Measurements from ENCODE around the gene CDK6. TPM values are rescaled to one million over a fixed set of nuclear protein-coding genes. Genes with fewer than 3 reads are reported as not detected.

Gene CDK6
- 10.7 to 16.2 TPM (median 12.3 TPM) in 5 replicates for total RNA-seq (2022; extraction: Qiagen RNA extraction)

DNA sequence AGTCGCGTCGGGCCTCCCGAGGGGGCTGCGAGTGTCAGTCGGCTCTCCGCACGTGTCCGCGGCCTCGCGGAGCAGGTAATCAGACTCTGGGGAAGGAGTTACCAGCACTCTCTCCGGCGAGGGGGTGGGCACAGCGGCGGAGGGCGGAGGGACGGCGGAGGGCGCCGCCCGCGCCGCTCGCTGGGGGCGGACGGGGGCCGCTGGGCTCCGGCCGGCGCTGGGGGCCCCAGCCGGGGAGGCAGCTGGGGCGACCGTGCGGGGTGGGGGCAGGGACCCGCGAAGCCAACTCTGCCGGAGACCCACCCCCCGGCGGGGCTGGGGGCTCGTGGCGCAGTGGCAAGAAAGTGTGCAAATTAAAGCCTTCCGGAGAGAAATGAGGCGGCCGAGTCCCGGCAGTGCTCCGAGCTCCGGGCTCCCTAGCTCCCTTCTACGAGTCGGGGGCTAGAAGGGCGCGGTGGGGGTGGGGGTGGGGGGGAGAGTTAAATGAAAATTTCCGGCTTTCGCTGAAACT, at the start of gene CDK6:
CDK6 (minus strand) TSS at position 85 of the 511 bp plus-strand sequence. CDS start 3,250 bp downstream, outside the sequence.

Other genes starting within 250 kb of the CDK6 start
- 23.2 to 27.7 TPM (median 24.7 TPM) in 5 replicates for gene FAM133B, start 246.2 kb downstream of the CDK6 start, total RNA-seq (2022; extraction: Qiagen RNA extraction)